Stimulated activated CD4-positive, alpha-beta T cell treated with anti-CD3 and anti-CD28 coated beads, Interleukin-1b, Interleukin-23, amount 100 ng/mL, for 48 hours (primary cell): ENCODE data around the gene DHX9.
"Not testable (repeated sequence)": the region's sequence is repeated elsewhere in the genome, so short reads cannot be mapped to it uniquely, and the experiment has no call there.

Source experiments
- DNase-seq: peaks from one replicate; pipeline ENCODE4 v3.0.0-alpha.2; 2020

The DHX9 gene

GRCh38 chr1:182897696-182898095 lies 58.5 kb downstream of the DHX9 start:
- DNase-seq: no peak

GRCh38 chr1:182901946-182902345 lies 62.8 kb downstream of the DHX9 start:
- DNase-seq: not testable (repeated sequence)

- DNase-seq: no peak
Observed at GRCh38 chr1:182905321-182905720, 66.2 kb downstream of the DHX9 start.

- DNase-seq: no peak
Observed at GRCh38 chr1:182909578-182909977, 70.4 kb downstream of the DHX9 start.

- no peak for DNase-seq
Observed at GRCh38 chr1:182910143-182910542, 71.0 kb downstream of the DHX9 start.

GRCh38 chr1:182913401-182913800 lies 74.3 kb downstream of the DHX9 start:
- DNase-seq: no peak

GRCh38 chr1:182917378-182917777 lies 78.2 kb downstream of the DHX9 start:
- DNase-seq: no peak

GRCh38 chr1:182925661-182926060 lies 86.5 kb downstream of the DHX9 start:
- no peak for DNase-seq

GRCh38 chr1:182927693-182928433 lies 88.7 kb downstream of the DHX9 start:
- DNase-seq: no peak

- no peak for DNase-seq
Observed at GRCh38 chr1:182930985-182931384, 91.8 kb downstream of the DHX9 start.

GRCh38 chr1:182935716-182936115 lies 96.6 kb downstream of the DHX9 start:
- DNase-seq: no peak
